ENCODE results near the gene TFAP2A.

Gene TFAP2A

DNA sequence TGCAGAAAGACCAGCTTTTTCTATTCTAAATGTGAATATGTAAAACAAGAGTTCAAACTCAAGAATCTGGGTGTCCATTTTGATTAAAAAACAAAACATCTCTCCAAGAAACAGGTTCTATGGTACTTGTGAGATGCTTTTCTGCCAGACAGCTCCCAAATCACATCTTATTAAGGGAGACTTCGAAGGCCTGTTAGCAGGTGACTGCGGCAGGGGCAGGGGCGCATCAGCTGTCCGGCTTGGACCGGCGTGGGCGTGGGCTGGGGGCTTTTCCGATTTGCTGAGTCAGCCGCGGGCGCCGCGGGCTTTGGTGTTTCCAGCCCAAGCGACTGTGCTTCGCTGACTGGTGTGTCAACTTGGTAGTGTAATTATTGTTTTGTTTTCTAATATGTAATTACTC, 32.6 kb downstream of the TFAP2A start:
- no peak overlapping the region for H3K4me3 ChIP-seq
- H3K27ac ChIP-seq, result no peak overlapping the region
- no peak overlapping the region for H3K9ac ChIP-seq (ENCODE audit: insufficient read length)
- H3K36me3 ChIP-seq (ENCODE audit: insufficient read depth, low read length), result no peaks in the 10 kb centered on the region
- DNase-seq (ENCODE audit: low read depth, low spot score), result no peak
- TF ChIP-seq FOXP2 (optimal IDR thresholded peaks at IDR 0.05; ENCODE audit: control extremely low read depth, extremely low read length, insufficient read depth) (no peak), POLR2AphosphoS5 (IDR thresholded peaks at IDR 0.05; ENCODE audit: borderline replicate concordance, low read depth, low read length) (no peak), EZH2 (IDR thresholded peaks at IDR 0.05) (no peak)
- no peaks in the 10 kb centered on the region for H3K9me3 ChIP-seq (ENCODE audit: low read depth, low read length)

DNA sequence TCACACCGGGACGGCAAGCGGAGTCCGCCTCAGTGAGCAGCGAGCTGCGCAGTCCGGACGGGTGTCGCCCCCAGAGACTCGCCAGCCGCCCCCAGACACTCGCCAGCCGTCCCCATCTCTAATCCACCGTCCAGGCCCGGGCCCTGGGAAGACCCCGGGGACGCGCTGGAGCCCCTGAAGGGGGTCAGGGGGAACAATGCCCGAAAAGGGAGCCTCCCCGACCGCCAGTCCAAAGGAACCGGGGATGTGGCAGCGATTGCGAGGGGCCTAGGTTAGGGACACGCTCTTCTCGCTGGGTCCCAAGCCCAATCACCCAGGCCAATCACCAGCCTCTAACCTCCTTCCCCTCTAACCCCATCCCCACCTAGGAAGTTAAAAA, 33.1 kb downstream of the TFAP2A start:
- H3K9ac ChIP-seq (ENCODE audit: insufficient read length), result no peak overlapping the region
- H3K27ac ChIP-seq, result no peak overlapping the region
- no peak for DNase-seq (ENCODE audit: low read depth, low spot score)
- no peak for TF ChIP-seq EZH2 (IDR thresholded peaks at IDR 0.05)
- TF ChIP-seq FOXP2 (optimal IDR thresholded peaks at IDR 0.05; ENCODE audit: control extremely low read depth, extremely low read length, insufficient read depth), result no peak
- no peak for TF ChIP-seq POLR2AphosphoS5 (IDR thresholded peaks at IDR 0.05; ENCODE audit: borderline replicate concordance, low read depth, low read length)
- no peaks in the 10 kb centered on the region for H3K36me3 ChIP-seq (ENCODE audit: insufficient read depth, low read length)
- H3K4me3 ChIP-seq, result no peak overlapping the region
- no peaks in the 10 kb centered on the region for H3K9me3 ChIP-seq (ENCODE audit: low read depth, low read length)

DNA sequence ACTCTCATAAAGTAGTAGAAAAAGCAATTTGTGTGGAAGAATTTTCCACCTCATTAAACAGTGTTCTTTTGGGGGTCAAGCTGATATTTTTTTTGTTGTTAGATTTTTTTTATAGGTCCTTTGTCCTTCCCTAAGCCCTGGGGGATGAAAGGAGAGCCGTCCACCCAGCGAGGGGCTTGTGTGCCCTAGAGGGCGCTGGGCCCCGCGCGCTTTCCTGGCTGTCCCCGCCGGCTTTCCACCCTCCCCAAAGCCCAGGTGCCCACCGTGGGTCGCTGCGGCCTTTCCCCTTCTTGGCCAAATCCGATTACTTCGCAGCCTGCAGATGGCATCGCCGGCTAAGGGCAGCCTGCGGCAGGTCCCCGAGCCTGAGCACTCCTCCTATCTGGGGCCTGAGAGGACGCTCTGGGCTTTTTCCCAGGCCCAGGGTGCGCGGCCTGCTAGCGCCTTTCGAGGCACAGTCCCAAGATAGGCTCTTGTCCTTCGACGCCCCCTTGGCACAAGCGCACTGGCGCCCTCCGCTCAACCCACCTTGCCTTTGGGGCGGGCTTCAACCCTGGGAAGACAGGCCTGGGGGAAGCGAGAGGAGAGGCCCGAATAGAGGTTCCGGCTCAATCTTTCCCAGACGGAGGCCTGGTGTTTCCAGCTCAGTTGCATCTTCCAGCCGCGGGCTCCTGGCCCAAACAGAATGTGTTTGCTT, 33.6 kb downstream of the TFAP2A start:
- no peaks in the 10 kb centered on the region for H3K9me3 ChIP-seq (ENCODE audit: low read depth, low read length)
- no peak for DNase-seq (ENCODE audit: low read depth, low spot score)
- H3K36me3 ChIP-seq (ENCODE audit: insufficient read depth, low read length), result no peaks in the 10 kb centered on the region
- H3K27ac ChIP-seq, result peak overlapping the region; percentile 1; the same call in 1 of the 2 replicates
- TF ChIP-seq POLR2AphosphoS5 (IDR thresholded peaks at IDR 0.05; ENCODE audit: borderline replicate concordance, low read depth, low read length) (no peak), EZH2 (IDR thresholded peaks at IDR 0.05) (no peak), FOXP2 (optimal IDR thresholded peaks at IDR 0.05; ENCODE audit: control extremely low read depth, extremely low read length, insufficient read depth) (no peak)
- no peak overlapping the region for H3K9ac ChIP-seq (ENCODE audit: insufficient read length)
- no peak overlapping the region for H3K4me3 ChIP-seq

DNA sequence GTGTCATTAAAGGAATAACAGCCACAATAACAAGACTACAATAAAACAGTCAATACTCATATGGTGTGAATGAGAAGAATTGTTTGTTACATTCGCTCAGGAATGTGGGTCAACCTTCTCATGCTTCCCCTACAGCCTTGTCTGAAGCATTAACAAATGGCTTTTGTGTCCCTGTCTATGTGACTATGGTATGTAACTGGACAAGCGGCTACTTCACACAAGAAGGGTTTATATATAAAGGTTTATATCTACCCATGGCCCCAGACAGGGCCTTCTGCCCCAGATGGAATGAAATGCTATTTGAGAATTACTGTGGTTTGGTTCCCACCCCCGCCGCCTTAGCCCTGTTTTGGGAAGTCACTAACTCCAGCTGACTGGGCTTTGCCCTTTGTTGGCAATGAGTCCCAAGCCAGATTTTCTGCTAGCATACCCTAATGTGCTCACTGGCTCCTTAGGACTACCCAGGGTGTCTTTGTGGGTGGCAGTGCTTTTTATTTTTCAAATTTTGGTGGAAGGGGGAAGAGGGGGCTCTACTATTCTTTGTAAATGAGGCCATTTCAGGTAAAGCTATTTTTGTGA, 39.4 kb downstream of the TFAP2A start:
- Histone ChIP-seq H3K36me3 (ENCODE audit: insufficient read depth, low read length) (no peaks in the 10 kb centered on the region), H3K9me3 (ENCODE audit: low read depth, low read length) (no peaks in the 10 kb centered on the region), H3K4me3 (no peak overlapping the region), H3K27ac (no peak overlapping the region), H3K9ac (ENCODE audit: insufficient read length) (no peak overlapping the region)
- no peak for DNase-seq (ENCODE audit: low read depth, low spot score)
- TF ChIP-seq POLR2AphosphoS5 (IDR thresholded peaks at IDR 0.05; ENCODE audit: borderline replicate concordance, low read depth, low read length) (no peak), FOXP2 (optimal IDR thresholded peaks at IDR 0.05; ENCODE audit: control extremely low read depth, extremely low read length, insufficient read depth) (no peak), EZH2 (IDR thresholded peaks at IDR 0.05) (no peak)

DNA sequence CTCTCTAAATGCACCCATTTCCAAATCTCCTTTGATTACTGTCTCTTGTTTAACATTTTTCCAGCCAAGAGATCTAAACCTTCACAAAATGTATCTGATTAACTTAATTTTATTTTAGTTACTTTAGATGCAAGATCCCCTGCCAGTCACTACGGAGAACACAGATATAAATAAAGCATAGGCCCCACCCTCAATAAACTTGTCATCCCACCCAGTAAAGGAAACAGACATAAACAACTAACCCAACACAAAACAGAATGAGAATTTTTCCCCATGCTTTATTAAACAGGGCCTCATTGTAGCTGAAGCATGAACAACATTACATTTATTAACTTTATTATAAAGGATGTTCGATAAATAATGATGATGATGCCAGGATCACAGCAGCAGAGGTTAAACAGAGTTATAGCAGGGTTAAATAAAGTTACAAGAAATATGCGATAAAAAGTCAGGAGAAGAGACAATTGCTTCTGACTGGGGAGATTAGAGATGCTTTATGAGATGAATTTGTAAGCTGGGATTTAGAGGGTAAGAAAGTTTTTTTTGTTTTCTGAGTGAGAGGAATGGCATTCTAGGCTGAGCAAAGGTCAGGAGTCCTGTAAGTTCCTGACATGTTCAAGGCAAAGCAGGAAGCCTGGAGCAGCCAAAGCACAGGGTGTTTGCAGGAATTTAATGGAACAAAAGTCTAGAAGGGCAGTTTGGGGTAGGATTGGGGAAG, 41.1 kb downstream of the TFAP2A start:
- no peak overlapping the region for H3K9ac ChIP-seq (ENCODE audit: insufficient read length)
- no peak overlapping the region for H3K4me3 ChIP-seq
- no peaks in the 10 kb centered on the region for H3K36me3 ChIP-seq (ENCODE audit: insufficient read depth, low read length)
- no peak overlapping the region for H3K27ac ChIP-seq
- no peak for TF ChIP-seq POLR2AphosphoS5 (IDR thresholded peaks at IDR 0.05; ENCODE audit: borderline replicate concordance, low read depth, low read length)
- no peak for TF ChIP-seq FOXP2 (optimal IDR thresholded peaks at IDR 0.05; ENCODE audit: control extremely low read depth, extremely low read length, insufficient read depth)
- TF ChIP-seq EZH2 (IDR thresholded peaks at IDR 0.05), result no peak
- no peaks in the 10 kb centered on the region for H3K9me3 ChIP-seq (ENCODE audit: low read depth, low read length)
- no peak for DNase-seq (ENCODE audit: low read depth, low spot score)

DNA sequence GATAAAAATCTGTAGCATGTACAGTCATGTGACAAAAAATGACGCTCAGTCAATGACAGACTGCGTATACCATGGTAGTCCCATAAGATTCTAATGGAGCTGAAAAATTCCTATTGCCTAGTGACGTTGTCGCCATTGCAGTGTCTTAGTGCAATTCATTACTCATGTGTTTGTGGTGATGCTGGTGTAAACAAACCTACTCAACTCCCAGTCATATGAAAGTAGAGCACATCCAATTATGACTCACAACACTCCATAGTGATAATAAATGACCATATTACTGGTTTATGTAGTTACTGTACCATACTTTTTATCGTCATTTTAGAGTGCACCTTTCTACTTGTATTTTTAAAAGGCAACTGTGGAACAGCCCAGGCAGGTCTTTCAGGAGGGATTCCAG, 45.0 kb downstream of the TFAP2A start:
- DNase-seq (ENCODE audit: low read depth, low spot score), result no peak
- no peaks in the 10 kb centered on the region for H3K36me3 ChIP-seq (ENCODE audit: insufficient read depth, low read length)
- no peaks in the 10 kb centered on the region for H3K9me3 ChIP-seq (ENCODE audit: low read depth, low read length)
- no peak overlapping the region for H3K27ac ChIP-seq
- no peak overlapping the region for H3K9ac ChIP-seq (ENCODE audit: insufficient read length)
- no peak overlapping the region for H3K4me3 ChIP-seq
- no peak for TF ChIP-seq FOXP2 (optimal IDR thresholded peaks at IDR 0.05; ENCODE audit: control extremely low read depth, extremely low read length, insufficient read depth)
- no peak for TF ChIP-seq POLR2AphosphoS5 (IDR thresholded peaks at IDR 0.05; ENCODE audit: borderline replicate concordance, low read depth, low read length)
- TF ChIP-seq EZH2 (IDR thresholded peaks at IDR 0.05), result no peak

DNA sequence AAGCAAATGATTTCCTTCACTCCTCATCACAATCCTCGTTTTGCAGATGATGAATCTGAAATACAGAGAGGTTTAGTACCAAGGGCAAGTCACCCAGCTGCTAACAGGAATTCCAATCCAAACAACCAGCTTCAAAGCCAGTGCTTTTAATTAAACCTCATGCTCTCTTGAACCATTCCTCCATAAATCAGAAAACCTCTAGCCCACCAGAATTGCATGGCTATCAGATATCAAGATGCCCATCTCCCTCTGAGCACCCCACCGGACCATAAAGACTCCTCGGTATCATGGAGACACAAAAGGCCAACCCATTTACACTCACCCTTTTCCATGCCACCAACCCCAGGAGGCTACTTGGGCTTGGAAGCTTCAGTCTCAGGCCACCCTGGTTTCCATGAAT, 46.0 kb downstream of the TFAP2A start:
- no peak overlapping the region for H3K27ac ChIP-seq
- TF ChIP-seq FOXP2 (optimal IDR thresholded peaks at IDR 0.05; ENCODE audit: control extremely low read depth, extremely low read length, insufficient read depth), result no peak
- TF ChIP-seq POLR2AphosphoS5 (IDR thresholded peaks at IDR 0.05; ENCODE audit: borderline replicate concordance, low read depth, low read length), result no peak
- no peak for TF ChIP-seq EZH2 (IDR thresholded peaks at IDR 0.05)

DNA sequence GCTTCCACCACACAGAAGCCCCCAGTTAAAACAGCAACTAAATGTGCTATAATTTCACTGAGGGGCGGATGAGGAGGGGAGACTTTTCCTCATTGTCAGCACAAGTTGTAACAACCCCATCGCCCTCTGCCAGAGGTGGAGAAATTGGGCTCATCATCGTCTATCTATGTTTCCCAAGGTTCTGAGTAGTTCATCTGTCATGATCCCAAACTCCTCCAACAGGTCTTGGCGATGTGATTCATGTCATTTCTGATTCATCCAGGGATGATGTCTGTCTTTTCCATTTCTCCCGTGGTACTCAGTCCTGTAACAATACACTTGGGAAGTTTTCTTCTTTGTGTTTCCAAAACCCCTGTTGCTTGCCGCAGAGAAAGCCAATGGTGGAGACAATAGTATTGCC, 51.0 kb downstream of the TFAP2A start:
- TF ChIP-seq POLR2AphosphoS5 (IDR thresholded peaks at IDR 0.05; ENCODE audit: borderline replicate concordance, low read depth, low read length), result no peak
- TF ChIP-seq FOXP2 (optimal IDR thresholded peaks at IDR 0.05; ENCODE audit: control extremely low read depth, extremely low read length, insufficient read depth), result no peak
- TF ChIP-seq EZH2 (IDR thresholded peaks at IDR 0.05), result no peak
- DNase-seq (ENCODE audit: low read depth, low spot score), result no peak
- Histone ChIP-seq H3K9ac (ENCODE audit: insufficient read length) (no peak overlapping the region), H3K27ac (no peak overlapping the region), H3K4me3 (no peak overlapping the region), H3K9me3 (ENCODE audit: low read depth, low read length) (no peaks in the 10 kb centered on the region), H3K36me3 (ENCODE audit: insufficient read depth, low read length) (no peaks in the 10 kb centered on the region)

More for the DNA sequence above, 46.0 kb downstream of the TFAP2A start:
- Histone ChIP-seq H3K4me3 (no peak overlapping the region), H3K36me3 (ENCODE audit: insufficient read depth, low read length) (no peaks in the 10 kb centered on the region), H3K9me3 (ENCODE audit: low read depth, low read length) (no peaks in the 10 kb centered on the region), H3K9ac (ENCODE audit: insufficient read length) (no peak overlapping the region)
- DNase-seq (ENCODE audit: low read depth, low spot score), result no peak
